Vagina (tissue), 2 donors: ENCODE data around the gene IFI6.

Experiments used
- CTCF ChIP-seq, 3 experiments: fragments of 450-650 bp in 2 of 3; fragments of 200-600 bp in 1 of 3; sonication (generic) in 1 of 3; IDR thresholded peaks; one replicate each; pipeline ENCODE4 v1.5.1; 2017 to 2019; ENCODE audit warnings: antibody characterized with exemption in 3 of 3, mild to moderate bottlenecking in 2 of 3, moderate library complexity in 2 of 3
- POLR2A ChIP-seq, 2 donors: fragments of 450-650 bp; IDR thresholded peaks; one replicate each; pipeline ENCODE4 v1.6.1; 2017; ENCODE audit warnings: antibody characterized with exemption in 2 of 2, mild to moderate bottlenecking in 2 of 2, moderate library complexity in 2 of 2
- POLR2AphosphoS5 ChIP-seq, 2 donors: sonication (generic); formaldehyde crosslinking; IDR thresholded peaks; one replicate each; pipeline ENCODE4 v1.9.0; 2017; ENCODE audit warnings: antibody characterized with exemption in 2 of 2, mild to moderate bottlenecking in 2 of 2, low read depth in 1 of 2; ENCODE audit not compliant: insufficient read depth in 1 of 2

GRCh38 chr1:27650171-27650538, 21.8 kb downstream of the IFI6 start:
- no peak for TF ChIP-seq CTCF (IDR thresholded peaks at IDR 0.05)
- no peak for TF ChIP-seq POLR2A (IDR thresholded peaks at IDR 0.05)
- TF ChIP-seq POLR2AphosphoS5 (IDR thresholded peaks at IDR 0.05; ENCODE audit: insufficient read depth in 1 of 2, low read depth in 1 of 2) = no peak
